TTC549 (cell line): ENCODE measurements around the gene OR51M1.

Source experiments
- FAIRE-seq: peaks from 2 replicates; lab custom pipeline; 2012; peaks lifted over from hg19 to GRCh38; lab: Jason Lieb, UNC

Gene OR51M1

GRCh38 chr11:5394091-5394490, 10.5 kb downstream of the OR51M1 start:
- FAIRE-seq, result no peak

GRCh38 chr11:5398936-5399335, 15.3 kb downstream of the OR51M1 start:
- no peak for FAIRE-seq

DNA sequence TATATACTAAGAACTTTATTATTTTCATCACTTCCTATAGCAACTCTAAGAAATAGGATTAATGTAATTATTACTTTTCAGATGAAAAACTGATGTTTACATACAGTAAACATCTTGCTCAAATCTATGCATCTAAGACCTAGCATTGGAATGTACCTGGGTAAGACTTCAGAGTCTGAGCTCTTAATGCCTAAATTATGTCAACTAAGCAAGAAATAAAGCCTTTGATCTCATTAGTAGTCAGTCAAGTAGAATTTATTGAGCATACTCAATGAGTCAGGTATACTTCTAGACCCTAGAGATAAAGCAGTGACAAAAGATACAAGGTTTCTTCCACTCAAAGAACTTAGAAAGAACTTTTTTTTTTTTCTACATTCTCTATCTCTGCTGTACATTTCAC, 21.6 kb downstream of the OR51M1 start:
- no peak for FAIRE-seq

DNA sequence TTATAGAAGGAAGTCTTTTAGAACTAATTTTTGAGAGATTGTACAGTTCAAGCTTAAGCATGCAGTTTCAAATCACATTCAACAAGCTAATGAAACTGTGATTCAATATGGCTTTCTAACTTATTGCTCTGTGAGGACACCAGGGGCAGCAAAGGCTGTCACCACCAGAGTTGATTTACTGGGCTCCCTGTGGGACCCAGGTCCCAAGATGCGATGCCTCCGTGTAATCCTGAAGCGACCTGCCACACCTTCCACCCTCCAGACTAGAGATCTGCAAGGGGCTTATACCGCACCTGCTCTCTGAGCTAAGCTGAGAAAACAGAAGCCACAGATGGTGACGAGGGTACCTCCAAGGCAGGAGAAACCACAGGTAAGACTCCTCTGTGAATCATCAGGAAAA, 37.4 kb downstream of the OR51M1 start:
- no peak for FAIRE-seq

DNA sequence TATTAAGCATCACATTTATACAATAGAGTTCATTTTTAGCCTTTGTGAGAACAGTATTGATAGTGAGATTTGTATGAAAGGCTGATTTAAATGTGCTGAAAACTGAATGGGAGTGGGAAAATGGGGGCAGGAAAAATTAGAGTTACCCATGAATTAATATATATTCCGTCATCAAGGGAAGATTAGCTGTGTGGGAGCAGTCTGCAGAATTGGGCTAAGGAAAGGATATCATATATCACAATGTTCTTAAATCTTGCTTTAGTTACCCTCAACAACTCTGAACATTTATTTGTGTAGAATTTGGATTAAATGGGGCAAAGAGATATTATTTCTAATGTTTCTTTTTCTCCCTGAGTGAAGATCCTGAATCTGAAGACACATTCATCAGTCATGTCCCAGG, 38.2 kb downstream of the OR51M1 start, which contains the start of gene OR51Q1:
OR51Q1 (plus strand) TSS at position 301 of the 400 bp plus-strand sequence; CDS start at position 391, 90 bp downstream.
- FAIRE-seq, result no peak

- FAIRE-seq, result no peak
Measured at GRCh38 chr11:5423131-5423530, 39.5 kb downstream of the OR51M1 start.

DNA sequence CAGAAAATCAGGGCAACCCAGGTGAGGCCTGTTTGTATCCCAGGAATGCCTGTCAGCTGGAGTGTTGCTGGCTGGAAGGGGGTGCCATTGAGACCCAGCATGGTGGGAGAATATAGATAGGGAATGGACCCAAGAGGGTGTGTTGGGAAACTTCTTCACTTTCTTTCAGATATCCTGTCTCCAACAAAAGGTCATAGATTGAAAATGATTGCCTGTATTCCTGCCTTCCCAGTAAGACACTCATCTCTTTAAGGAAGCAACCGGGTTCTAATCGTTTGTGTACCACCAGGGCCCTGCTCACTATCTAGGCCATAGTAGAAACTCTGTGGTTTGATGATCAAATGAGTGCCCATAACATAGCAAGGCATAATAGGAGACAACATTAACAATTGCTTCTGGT, 57.8 kb downstream of the OR51M1 start, which contains the start of gene OR51I1:
OR51I1 (minus strand) TSS at position 101 of the 400 bp plus-strand sequence; CDS start at position 101, 0 bp downstream.
- no peak for FAIRE-seq
